Panc1 (cell line): Measurements from ENCODE around the gene NCOA6. TPM values are rescaled to one million over a fixed set of nuclear protein-coding genes. Genes with fewer than 3 reads are reported as not detected.

Source experiments
- ATAC-seq: fragments of 200-7000 bp; cut with Tn5 transposase; 2 replicates; pipeline ENCODE4 v1.9.1; 2020; ENCODE audit warnings: mild to moderate bottlenecking, moderate library complexity
- BruUV-seq: library from RNA; stranded (reverse); fragments of 400-500 nt; replicated peaks from 2 replicates; lab custom pipeline; 2021; lab: Mats Ljungman, UMichigan
- CTCF ChIA-PET: fragments of 300-600 bp; sonication (Branson Sonifier 250); formaldehyde crosslinking; loops from one replicate; lab custom pipeline; 2022; ENCODE audit warnings: antibody characterized with exemption; lab: Charles Lee
- POLR2A ChIA-PET: fragments of 300-600 bp; sonication (Branson Sonifier 250); formaldehyde crosslinking; loops from one replicate; lab custom pipeline; 2022; ENCODE audit warnings: antibody characterized with exemption; lab: Charles Lee
- DNase-seq: peaks from one replicate; pipeline ENCODE4 v3.0.0-alpha.2; 2010; ENCODE audit warnings: low read depth, low spot score
- H3K27ac ChIP-seq: 2 replicates; pipeline ENCODE4 v1.5.1; 2011; ENCODE audit warnings: mild to moderate bottlenecking, low read length, inconsistent platforms
- H3K27me3 ChIP-seq: fragments of 200-500 bp; sonication (Bioruptor generic); 2 replicates; pipeline ENCODE4 v1.6.0; 2014; ENCODE audit warnings: low read length, inconsistent platforms; ENCODE audit not compliant: control insufficient read depth, insufficient read depth
- H3K36me3 ChIP-seq: fragments of 200-500 bp; sonication (Bioruptor generic); 2 replicates; pipeline ENCODE4 v1.5.1; 2014; ENCODE audit warnings: inconsistent platforms, mild to moderate bottlenecking, low read length, moderate library complexity; ENCODE audit not compliant: control insufficient read depth, insufficient read depth
- H3K4me1 ChIP-seq: 2 replicates; pipeline ENCODE4 v1.5.1; 2011; ENCODE audit warnings: inconsistent platforms, mild to moderate bottlenecking, low read length, moderate library complexity; ENCODE audit not compliant: control insufficient read depth, insufficient read depth
- H3K4me3 ChIP-seq, 2 experiments: 2 replicates each; pipeline ENCODE4 v1.5.1; 2011 to 2012; ENCODE audit warnings: low read depth in 2 of 2, low read length in 2 of 2, mild to moderate bottlenecking in 2 of 2, inconsistent platforms in 1 of 2, moderate library complexity in 1 of 2
- H3K9me3 ChIP-seq: fragments of 200-500 bp; sonication (Bioruptor generic); 2 replicates; pipeline ENCODE4 v1.5.1; 2014; ENCODE audit warnings: low read depth, mild to moderate bottlenecking, inconsistent platforms, low read length, moderate library complexity; ENCODE audit not compliant: control insufficient read depth, insufficient read depth
- CTCF ChIP-seq: fragments of 450-650 bp; IDR thresholded peaks from 2 replicates; pipeline ENCODE4 v1.5.1; 2017; ENCODE audit warnings: mild to moderate bottlenecking
- POLR2AphosphoS5 ChIP-seq: IDR thresholded peaks from 2 replicates; pipeline ENCODE4 v1.6.1; 2012; ENCODE audit warnings: mild to moderate bottlenecking, low read depth, low read length, moderate library complexity
- SIN3A ChIP-seq: IDR thresholded peaks from 2 replicates; pipeline ENCODE4 v1.6.1; 2012; ENCODE audit warnings: low read depth, mild to moderate bottlenecking, low read length, moderate library complexity, borderline replicate concordance; ENCODE audit not compliant: insufficient read depth
- TCF7L2 ChIP-seq: IDR thresholded peaks from 2 replicates; pipeline ENCODE4 v1.6.1; 2011; ENCODE audit warnings: mild to moderate bottlenecking, low read depth, low read length, inconsistent platforms
- in situ Hi-C: cut with HindIII; loops from 2 replicates; pipeline ENCODE4 v1.10.0; 2016; ENCODE audit warnings: low sequenced_read_pairs, low pct_unique_long_range_greater_than_20kb
- intact Hi-C: fragments of 100-400 bp; cut with micrococcal nuclease; formaldehyde crosslinking; loops from one replicate; pipeline ENCODE4 v1.10.0; 2022; ENCODE audit not compliant: unreplicated experiment
- total RNA-seq: library from RNA; stranded (reverse); gene quantifications from one replicate; pipeline ENCODE4 v1.2.1, GENCODE V29; 2021; ENCODE audit not compliant: unreplicated experiment
- TF ChIP-seq, protein P1 (sequence below), 2 experiments: IDR thresholded peaks; 2 replicates each; pipeline ENCODE4 v1.6.1; 2011 to 2012; ENCODE audit warnings: low read depth in 2 of 2, control low read depth in 1 of 2, low read length in 1 of 2, mild to moderate bottlenecking in 1 of 2, moderate library complexity in 1 of 2; ENCODE audit not compliant: insufficient read depth in 1 of 2

The NCOA6 gene
- total RNA-seq, 1 experiment from 2014 or later = 28.9 TPM

GRCh38 chr20:34852298-34852697 is 26.8 kb upstream of the NCOA6 start:
- BruUV-seq = no TSS peak
- in situ Hi-C loops (no loop called here), intact Hi-C loops (no loop called here)
- CTCF ChIA-PET = interaction anchor here (0.6 kb wide), 1 partner anchor 20 kb away, joined by 6 read pairs; no protein-coding TSS in a partner anchor
- no peak overlapping the region for H3K4me3 ChIP-seq
- DNase-seq (no peak), ATAC-seq (no peak)
- no peaks in the 10 kb centered on the region for H3K4me1 ChIP-seq
- H3K27me3 ChIP-seq = no peaks in the 10 kb centered on the region
- no peaks in the 10 kb centered on the region for H3K9me3 ChIP-seq
- TF ChIP-seq SIN3A (no peak), POLR2AphosphoS5 (no peak), CTCF (no peak), TCF7L2 (no peak)
- TF ChIP-seq, protein P1, sequence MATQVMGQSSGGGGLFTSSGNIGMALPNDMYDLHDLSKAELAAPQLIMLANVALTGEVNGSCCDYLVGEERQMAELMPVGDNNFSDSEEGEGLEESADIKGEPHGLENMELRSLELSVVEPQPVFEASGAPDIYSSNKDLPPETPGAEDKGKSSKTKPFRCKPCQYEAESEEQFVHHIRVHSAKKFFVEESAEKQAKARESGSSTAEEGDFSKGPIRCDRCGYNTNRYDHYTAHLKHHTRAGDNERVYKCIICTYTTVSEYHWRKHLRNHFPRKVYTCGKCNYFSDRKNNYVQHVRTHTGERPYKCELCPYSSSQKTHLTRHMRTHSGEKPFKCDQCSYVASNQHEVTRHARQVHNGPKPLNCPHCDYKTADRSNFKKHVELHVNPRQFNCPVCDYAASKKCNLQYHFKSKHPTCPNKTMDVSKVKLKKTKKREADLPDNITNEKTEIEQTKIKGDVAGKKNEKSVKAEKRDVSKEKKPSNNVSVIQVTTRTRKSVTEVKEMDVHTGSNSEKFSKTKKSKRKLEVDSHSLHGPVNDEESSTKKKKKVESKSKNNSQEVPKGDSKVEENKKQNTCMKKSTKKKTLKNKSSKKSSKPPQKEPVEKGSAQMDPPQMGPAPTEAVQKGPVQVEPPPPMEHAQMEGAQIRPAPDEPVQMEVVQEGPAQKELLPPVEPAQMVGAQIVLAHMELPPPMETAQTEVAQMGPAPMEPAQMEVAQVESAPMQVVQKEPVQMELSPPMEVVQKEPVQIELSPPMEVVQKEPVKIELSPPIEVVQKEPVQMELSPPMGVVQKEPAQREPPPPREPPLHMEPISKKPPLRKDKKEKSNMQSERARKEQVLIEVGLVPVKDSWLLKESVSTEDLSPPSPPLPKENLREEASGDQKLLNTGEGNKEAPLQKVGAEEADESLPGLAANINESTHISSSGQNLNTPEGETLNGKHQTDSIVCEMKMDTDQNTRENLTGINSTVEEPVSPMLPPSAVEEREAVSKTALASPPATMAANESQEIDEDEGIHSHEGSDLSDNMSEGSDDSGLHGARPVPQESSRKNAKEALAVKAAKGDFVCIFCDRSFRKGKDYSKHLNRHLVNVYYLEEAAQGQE (IDR thresholded peaks at IDR 0.05; ENCODE audit: insufficient read depth in 1 of 2, low read depth in 2 of 2, low read length in 1 of 2) = no peak
- H3K36me3 ChIP-seq = no peaks in the 10 kb centered on the region
- POLR2A ChIA-PET = interaction anchor here (0.6 kb wide), 1 partner anchor 9 kb away, joined by 3 read pairs; no protein-coding TSS in a partner anchor
- no peak overlapping the region for H3K27ac ChIP-seq

DNA sequence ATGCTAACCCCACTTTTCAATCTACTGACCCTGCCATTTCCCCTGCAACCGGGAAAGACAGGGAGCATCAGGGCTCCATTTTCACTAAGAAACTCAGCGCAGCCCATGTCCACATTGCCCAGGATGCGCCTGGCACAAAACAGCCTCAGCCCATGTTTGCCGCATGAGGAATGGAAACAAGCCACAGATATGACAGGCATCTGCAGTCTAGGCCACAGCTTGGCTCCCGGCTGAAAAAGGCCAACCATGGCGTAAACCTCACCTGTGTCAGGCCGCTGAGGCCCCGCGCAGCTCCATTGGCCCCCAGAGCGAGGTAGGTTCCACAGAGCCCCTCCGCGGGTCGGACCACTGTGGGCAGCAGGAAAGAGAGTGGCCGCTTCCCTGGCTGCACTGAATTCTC is 25.5 kb upstream of the NCOA6 start:
- Histone ChIP-seq H3K27me3 (no peaks in the 10 kb centered on the region), H3K9me3 (no peaks in the 10 kb centered on the region), H3K4me1 (no peaks in the 10 kb centered on the region), H3K4me3 (no peak overlapping the region), H3K27ac (no peak overlapping the region), H3K36me3 (no peaks in the 10 kb centered on the region)
- ATAC-seq (no peak), DNase-seq (no peak)
- intact Hi-C loops (no loop called here), in situ Hi-C loops (no loop called here)
- TF ChIP-seq SIN3A (no peak), TCF7L2 (no peak), CTCF (no peak), POLR2AphosphoS5 (no peak)
- TF ChIP-seq, protein P1 (IDR thresholded peaks at IDR 0.05; ENCODE audit: insufficient read depth in 1 of 2, low read depth in 2 of 2, low read length in 1 of 2) = no peak
- ChIA-PET CTCF (no interaction called here), POLR2A (no interaction called here)
- no TSS peak for BruUV-seq
